Gastroesophageal sphincter (tissue), 4 donors: ENCODE measurements around the gene AGR3. TPM values are rescaled to one million over a fixed set of nuclear protein-coding genes. Genes with fewer than 3 reads are reported as not detected.
A peak's percentile ranks its signal among the peaks of the same experiment; 100 is the strongest.

Source experiments
- ATAC-seq: fragments of 150-250 bp; one replicate; pipeline ENCODE4 v1.9.1; 2016; ENCODE audit warnings: mild to moderate bottlenecking, moderate library complexity
- H3K27ac ChIP-seq, 4 donors: fragments of 200-600 bp; sonication (generic) in 3 of 4; 1 replicate in 3 of 4; 2 replicates in 1 of 4; pipeline ENCODE4 v1.5.1; 2016 to 2019
- H3K27me3 ChIP-seq: fragments of 200-600 bp; sonication (generic); one replicate; pipeline ENCODE4 v1.5.1; 2019
- H3K36me3 ChIP-seq, 2 donors: fragments of 200-600 bp; sonication (generic); one replicate each; pipeline ENCODE4 v1.5.1; 2019; ENCODE audit warnings: control low read depth in 1 of 2
- H3K4me1 ChIP-seq, 3 donors: fragments of 200-600 bp; sonication (generic); 1 replicate in 2 of 3; 2 replicates in 1 of 3; pipeline ENCODE4 v1.5.1; 2016 to 2019; ENCODE audit warnings: control low read depth in 2 of 3
- H3K4me3 ChIP-seq, 2 donors: fragments of 200-600 bp; sonication (generic); one replicate each; pipeline ENCODE4 v1.5.1; 2019; ENCODE audit warnings: mild to moderate bottlenecking in 1 of 2, moderate library complexity in 1 of 2
- H3K9me3 ChIP-seq, 3 donors: fragments of 200-600 bp; sonication (generic); one replicate each; pipeline ENCODE4 v1.5.1; 2017 to 2019; ENCODE audit warnings: control low read depth in 2 of 3
- CTCF ChIP-seq, 4 experiments: fragments of 200-600 bp in 2 of 4; fragments of 450-650 bp in 2 of 4; sonication (generic) in 1 of 4; IDR thresholded peaks; one replicate each; pipeline ENCODE4 v1.5.1; 2017 to 2019; ENCODE audit warnings: antibody characterized with exemption in 4 of 4, mild to moderate bottlenecking in 2 of 4, moderate library complexity in 2 of 4
- EP300 ChIP-seq: sonication (generic); formaldehyde crosslinking; IDR thresholded peaks from one replicate; pipeline ENCODE4 v1.6.1; 2017; ENCODE audit warnings: antibody characterized with exemption, mild to moderate bottlenecking
- POLR2A ChIP-seq, 2 donors: fragments of 450-650 bp; IDR thresholded peaks; one replicate each; pipeline ENCODE4 v1.6.1; 2017; ENCODE audit warnings: antibody characterized with exemption in 2 of 2, mild to moderate bottlenecking in 2 of 2, moderate library complexity in 1 of 2
- POLR2AphosphoS5 ChIP-seq: sonication (generic); formaldehyde crosslinking; IDR thresholded peaks from one replicate; pipeline ENCODE4 v1.6.1; 2017; ENCODE audit warnings: antibody characterized with exemption
- WGBS, 2 donors: methylation state at CpG; one replicate each; pipeline ENCODE4 v1.1.5; 2018; ENCODE audit warnings: low coverage in 1 of 2; 5-methylcytosine and 5-hydroxymethylcytosine counted together
- total RNA-seq, 4 donors: library from RNA; depleted of rRNA; stranded (reverse); fragments of >200 nt; gene quantifications; one replicate each; pipeline ENCODE4 v1.1.0, GENCODE V29; 2016

AGR3 gene
- total RNA-seq, 4 donors from 2014 or later = 5.9 TPM; not detected in 3

DNA sequence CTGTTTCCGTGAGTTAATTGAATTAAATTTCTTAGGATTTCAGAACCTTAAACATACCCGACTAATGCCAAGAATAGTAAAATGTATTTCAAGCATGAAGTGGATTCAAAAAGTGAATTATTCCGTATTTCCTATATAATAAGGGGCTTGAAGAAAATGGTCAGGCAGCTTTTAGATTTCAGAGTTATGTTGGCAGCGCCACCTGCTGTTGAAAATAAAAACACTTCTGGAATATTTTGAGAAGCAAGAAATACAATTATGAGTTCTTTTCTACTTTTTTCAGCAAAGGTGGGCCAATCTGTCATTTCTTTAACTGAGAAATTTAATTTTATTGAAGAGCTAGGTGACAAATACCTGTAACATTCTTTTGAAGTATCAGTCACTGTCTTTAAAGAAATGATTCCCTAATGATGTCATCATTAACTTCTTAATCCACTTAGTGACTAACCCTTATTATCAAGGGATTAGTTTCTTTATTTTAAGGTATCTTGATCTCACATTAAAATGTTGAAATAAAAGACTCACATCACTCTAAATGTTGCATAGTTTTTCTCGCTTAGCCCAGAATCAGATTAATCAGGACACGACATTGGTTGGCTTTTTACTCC lies 36.6 kb upstream of the AGR3 start:
- H3K4me1 ChIP-seq = no peaks in the 10 kb centered on the region
- TF ChIP-seq EP300 = no peak
- TF ChIP-seq CTCF (IDR thresholded peaks at IDR 0.05) = peak; percentile 54 to 78 (median 68)
- H3K36me3 ChIP-seq = no peaks in the 10 kb centered on the region
- H3K9me3 ChIP-seq = no peaks in the 10 kb centered on the region
- ATAC-seq = no peak
- 44 to 49% methylated on average over 6 of the region's 6 CpGs for WGBS, 2 donors
- H3K4me3 ChIP-seq = no peak overlapping the region
- no peaks in the 10 kb centered on the region for H3K27me3 ChIP-seq
- H3K27ac ChIP-seq = no peak overlapping the region

GRCh38 chr7:16916738-16917137 lies 35.0 kb upstream of the AGR3 start:
- no peak for ATAC-seq
- H3K4me1 ChIP-seq = no peaks in the 10 kb centered on the region
- H3K4me3 ChIP-seq = no peak overlapping the region
- peaks cover 0 to 5% (median 0%) of the 10 kb centered on the region in 3 donors for H3K9me3 ChIP-seq
- TF ChIP-seq EP300 = no peak
- no peak for TF ChIP-seq POLR2A (IDR thresholded peaks at IDR 0.05)
- TF ChIP-seq CTCF (IDR thresholded peaks at IDR 0.05) = no peak
- H3K27ac ChIP-seq = no peak overlapping the region
- H3K27me3 ChIP-seq = no peaks in the 10 kb centered on the region
- 60 to 91% methylated on average over 1 to 4 of the region's 5 CpGs for WGBS, 2 donors
- no peaks in the 10 kb centered on the region for H3K36me3 ChIP-seq

- Histone ChIP-seq H3K27me3 (no peaks in the 10 kb centered on the region), H3K36me3 (no peaks in the 10 kb centered on the region), H3K4me1 (no peaks in the 10 kb centered on the region), H3K9me3 (peaks cover 0 to 9% (median 0%) of the 10 kb centered on the region in 3 donors), H3K4me3 (no peak overlapping the region), H3K27ac (no peak overlapping the region)
- ATAC-seq = no peak
- 27 to 40% methylated on average over 1 of the region's 1 CpG for WGBS, 2 donors
- no peak for TF ChIP-seq EP300
- no peak for TF ChIP-seq POLR2A (IDR thresholded peaks at IDR 0.05)
- no peak for TF ChIP-seq CTCF (IDR thresholded peaks at IDR 0.05)
- no peak for TF ChIP-seq POLR2AphosphoS5
These were observed 34.4 kb upstream of the AGR3 start for GRCh38 chr7:16916105-16916639.

DNA sequence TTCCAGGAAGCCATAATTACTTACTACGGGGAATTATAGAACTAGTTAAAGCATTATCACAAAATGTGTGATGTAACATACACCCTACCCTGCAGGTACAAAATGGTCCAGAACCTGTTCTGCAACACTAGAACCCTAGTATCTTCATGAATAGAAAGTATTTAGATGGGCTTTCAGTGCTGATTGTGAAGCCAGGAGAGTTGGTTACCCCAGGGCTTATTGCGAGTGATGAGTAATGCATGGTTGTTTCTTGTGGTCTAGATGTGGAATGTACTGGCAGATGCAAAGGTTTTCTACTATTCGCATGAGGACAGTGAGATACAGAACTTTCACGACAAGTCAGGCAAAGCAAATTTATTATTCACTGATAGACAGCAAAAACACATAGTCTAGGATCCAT lies 33.6 kb upstream of the AGR3 start:
- Histone ChIP-seq H3K27me3 (no peaks in the 10 kb centered on the region), H3K36me3 (no peaks in the 10 kb centered on the region), H3K4me3 (no peak overlapping the region), H3K4me1 (no peaks in the 10 kb centered on the region), H3K27ac (no peak overlapping the region), H3K9me3 (peaks cover 0 to 10% (median 0%) of the 10 kb centered on the region in 3 donors)
- TF ChIP-seq CTCF (IDR thresholded peaks at IDR 0.05) = no peak
- TF ChIP-seq POLR2AphosphoS5 = no peak
- TF ChIP-seq EP300 = no peak
- no peak for TF ChIP-seq POLR2A (IDR thresholded peaks at IDR 0.05)
- 97% methylated on average over 4 of the region's 4 CpGs for WGBS, 2 donors
- ATAC-seq = no peak

GRCh38 chr7:16914771-16915170 lies 33.0 kb upstream of the AGR3 start:
- no peak for ATAC-seq
- H3K27ac ChIP-seq = no peak overlapping the region
- no peak for TF ChIP-seq EP300
- WGBS, 2 donors = 91 to 95% methylated on average over 4 of the region's 4 CpGs
- H3K36me3 ChIP-seq = no peaks in the 10 kb centered on the region
- H3K9me3 ChIP-seq = peaks cover 0 to 10% (median 0%) of the 10 kb centered on the region in 3 donors
- no peaks in the 10 kb centered on the region for H3K27me3 ChIP-seq
- no peak overlapping the region for H3K4me3 ChIP-seq
- no peaks in the 10 kb centered on the region for H3K4me1 ChIP-seq
